K562 (cell line): ENCODE results near the gene GFM2. TPM values are rescaled to one million over a fixed set of nuclear protein-coding genes. Genes with fewer than 3 reads are reported as not detected.

ENCODE experiments used
- ATAC-seq: fragments of 200-7000 bp; cut with Tn5 transposase; 3 replicates; pipeline ENCODE4 v1.9.1; 2020; ENCODE audit warnings: moderate library complexity
- BruUV-seq: library from RNA; stranded (reverse); fragments of 400-500 nt; replicated peaks from 2 replicates; lab custom pipeline; 2021; lab: Mats Ljungman, UMichigan
- CTCF ChIA-PET: fragments of 300-600 bp; formaldehyde crosslinking; extraction: SDS; loops from one replicate; lab custom pipeline; 2021; ENCODE audit warnings: low intra/inter-chr PET ratio; lab: Yijun Ruan, JAX
- POLR2A ChIA-PET: fragments of 300-600, 350-650 bp; sonication (Branson Sonifier 250); formaldehyde crosslinking; extraction: SDS; loops from one replicate; lab custom pipeline; 2021; ENCODE audit warnings: antibody characterized with exemption, inconsistent platforms; lab: Yijun Ruan, JAX
- DNase-seq, 4 experiments: peaks; one replicate each; pipeline versions ENCODE4 v3.0.0 to v3.0.0-alpha.2; 2011 to 2018; ENCODE audit warnings: low spot score in 3 of 4, mixed read lengths in 3 of 4; ENCODE audit errors: extremely low read depth in 1 of 4
- FAIRE-seq: peaks from 2 replicates; lab custom pipeline; 2011; peaks lifted over from hg19 to GRCh38; lab: Jason Lieb, UNC
- H2AFZ ChIP-seq: 2 replicates; pipeline ENCODE4 v1.6.0; 2011; ENCODE audit warnings: low read depth, low read length, control low read depth, inconsistent platforms
- H3K27ac ChIP-seq: fragments of 200-600 bp; 3 replicates; pipeline ENCODE4 v1.8.0; 2011; ENCODE audit warnings: low read depth, mild to moderate bottlenecking, control low read depth, inconsistent platforms, low read length, moderate library complexity, mixed read lengths; ENCODE audit errors: extremely low read depth
- H3K27me3 ChIP-seq, 2 experiments: fragments of 300-600 bp in 1 of 2; 2 replicates in 1 of 2; 3 replicates in 1 of 2; pipeline versions ENCODE4 v1.6.0 to v1.8.0; 2011; ENCODE audit warnings: inconsistent platforms in 2 of 2, low read length in 2 of 2, mild to moderate bottlenecking in 1 of 2, mixed read lengths in 1 of 2, moderate library complexity in 1 of 2; ENCODE audit not compliant: control insufficient read depth in 2 of 2, insufficient read depth in 2 of 2
- H3K36me3 ChIP-seq: fragments of 300-600 bp; 3 replicates; pipeline ENCODE4 v1.8.0; 2011; ENCODE audit warnings: mild to moderate bottlenecking, low read length, inconsistent platforms; ENCODE audit not compliant: control insufficient read depth, insufficient read depth
- H3K4me1 ChIP-seq, 2 experiments: fragments of 200-600 bp in 1 of 2; replicated peaks in 1 of 2; 2 replicates in 1 of 2; 3 replicates in 1 of 2; pipeline versions ENCODE4 v1.5.1 to v1.8.0; 2011; ENCODE audit warnings: inconsistent platforms in 2 of 2, low read length in 2 of 2, mild to moderate bottlenecking in 1 of 2, mixed read lengths in 1 of 2, moderate library complexity in 1 of 2; ENCODE audit not compliant: control insufficient read depth in 2 of 2, insufficient read depth in 2 of 2
- H3K4me2 ChIP-seq: 2 replicates; pipeline ENCODE4 v1.6.1; 2011; ENCODE audit warnings: low read length, control low read depth, inconsistent platforms, mixed read lengths; ENCODE audit not compliant: insufficient read depth
- H3K4me3 ChIP-seq: fragments of 200-600 bp; sonication (generic), shearing (Covaris generic); 2 replicates; pipeline ENCODE4 v1.5.1; 2016; ENCODE audit warnings: control low read depth, inconsistent platforms
- H3K79me2 ChIP-seq: fragments of 200-600 bp; 3 replicates; pipeline ENCODE4 v1.8.0; 2011; ENCODE audit warnings: low read length, inconsistent platforms; ENCODE audit not compliant: control insufficient read depth, insufficient read depth
- H3K9ac ChIP-seq, 2 experiments: 2 replicates each; pipeline versions ENCODE4 v1.6.0 to v1.6.1; 2011; ENCODE audit warnings: low read depth in 2 of 2, low read length in 2 of 2, control low read depth in 1 of 2, inconsistent platforms in 1 of 2, mild to moderate bottlenecking in 1 of 2, mixed read lengths in 1 of 2; ENCODE audit not compliant: insufficient read depth in 1 of 2
- H3K9me1 ChIP-seq: one replicate; pipeline ENCODE4 v1.6.0; 2011; ENCODE audit warnings: inconsistent platforms, mild to moderate bottlenecking, low read length, moderate library complexity; ENCODE audit not compliant: control insufficient read depth, insufficient read depth
- H3K9me3 ChIP-seq: replicated peaks from 2 replicates; pipeline ENCODE4 v1.5.1; 2011; ENCODE audit warnings: low read depth, low read length, inconsistent platforms; ENCODE audit not compliant: control insufficient read depth, insufficient read depth
- H4K20me1 ChIP-seq: replicated peaks from 2 replicates; pipeline ENCODE4 v1.6.1; 2011; ENCODE audit warnings: low read length, inconsistent platforms, mixed read lengths; ENCODE audit not compliant: control insufficient read depth, insufficient read depth
- CREBBP ChIP-seq: IDR thresholded peaks from one replicate; pipeline ENCODE4 v1.6.1; 2012; ENCODE audit warnings: low read depth, mild to moderate bottlenecking, control low read depth, inconsistent platforms, low read length
- HDAC3 ChIP-seq: fragments of 450-650 bp; IDR thresholded peaks from 2 replicates; pipeline ENCODE4 v1.6.1; 2018; ENCODE audit warnings: borderline replicate concordance, mild to moderate bottlenecking, moderate library complexity; ENCODE audit not compliant: partially characterized antibody
- HMG20B ChIP-seq: fragments of 250-450 bp; sonication (Bioruptor Pico); IDR thresholded peaks from 2 replicates; pipeline ENCODE4 v1.5.0; 2021; ENCODE audit warnings: mild to moderate bottlenecking
- HMGXB4 ChIP-seq: sonication (generic); formaldehyde crosslinking; IDR thresholded peaks from 2 replicates; pipeline ENCODE4 v1.8.1; 2023; ENCODE audit warnings: mild to moderate bottlenecking, missing genetic modification reagents
- HSF4 ChIP-seq: fragments of 250-450 bp; sonication (Bioruptor Pico); IDR thresholded peaks from 2 replicates; pipeline ENCODE4 v2.1.2; 2022; ENCODE audit warnings: mild to moderate bottlenecking, moderate library complexity, borderline replicate concordance
- JUN ChIP-seq, 2 experiments: sonication (generic) in 1 of 2; formaldehyde crosslinking in 1 of 2; IDR thresholded peaks; 2 replicates each; pipeline versions ENCODE4 v1.6.1 to v1.8.0; 2012 to 2022; ENCODE audit warnings: borderline replicate concordance in 2 of 2, mild to moderate bottlenecking in 2 of 2, improper control_type of control experiment in 1 of 2, low read depth in 1 of 2, low read length in 1 of 2, missing genetic modification reagents in 1 of 2
- NR0B1 ChIP-seq: fragments of 450-650 bp; IDR thresholded peaks from one replicate; pipeline ENCODE4 v1.6.1; 2018; ENCODE audit warnings: mild to moderate bottlenecking, moderate library complexity; ENCODE audit not compliant: partially characterized antibody
- POU5F1 ChIP-seq: fragments of 150-350 bp; IDR thresholded peaks from 2 replicates; pipeline ENCODE4 v1.6.1; 2014; ENCODE audit warnings: borderline replicate concordance, low read length, low read depth, mild to moderate bottlenecking; ENCODE audit not compliant: partially characterized antibody
- RNF219 ChIP-seq: fragments of 250-450 bp; sonication (Bioruptor Pico); IDR thresholded peaks from 2 replicates; pipeline ENCODE4 v1.5.0; 2022; ENCODE audit warnings: mild to moderate bottlenecking
- SETDB1 ChIP-seq: IDR thresholded peaks from one replicate; pipeline ENCODE4 v1.6.1; 2012; ENCODE audit warnings: low read length, control low read depth, inconsistent platforms
- SP1 ChIP-seq: sonication (generic); formaldehyde crosslinking; IDR thresholded peaks from 2 replicates; pipeline ENCODE4 v1.8.1; 2022; ENCODE audit warnings: mild to moderate bottlenecking, missing genetic modification reagents
- ZNF280B ChIP-seq: fragments of 250-450 bp; sonication (Bioruptor Pico); IDR thresholded peaks from 2 replicates; pipeline ENCODE4 v1.5.1; 2021; ENCODE audit warnings: mild to moderate bottlenecking
- WGBS: fragments of 100-300 bp; shearing (Covaris generic); methylation state at CpG from one replicate; pipeline ENCODE4 v1.1.6; 2016; ENCODE audit warnings: low coverage, mixed read lengths; ENCODE audit not compliant: insufficient coverage; ENCODE audit errors: missing lambda C conversion rate; 5-methylcytosine and 5-hydroxymethylcytosine counted together
- in situ Hi-C: fragments of 300-500 bp; cut with MboI; formaldehyde crosslinking; loops from 4 replicates; pipeline ENCODE4 v1.15.0; 2018; ENCODE audit warnings: inconsistent platforms, mixed read lengths
- intact Hi-C: fragments of 100-400 bp; cut with micrococcal nuclease; formaldehyde crosslinking; loops from 2 replicates; pipeline ENCODE4 v1.14.2; 2022
- polyA plus RNA-seq, 8 experiments: library from polyadenylated mRNA; depleted of rRNA in 4 of 8; stranded (reverse) in 5 of 8; unstranded in 3 of 8; fragments of >200 nt; fragmentation: Nextera tagmentation in 2 of 8; fragmentation: Illumina TruSeq in 1 of 8; extraction: Ambion mirVana in 2 of 8; extraction: Trizol in 1 of 8; gene quantifications; 2 replicates each; pipeline versions ENCODE4 v1.2.1 to v1.2.3, GENCODE V29; 2011 to 2014; ENCODE audit warnings: inconsistent platforms in 1 of 8, missing spikeins in 1 of 8
- total RNA-seq, 7 experiments: library from RNA; depleted of rRNA in 6 of 7; stranded (reverse); fragments of >200 nt in 6 of 7; fragmentation: Illumina TruSeq in 2 of 7; extraction: Trizol in 2 of 7; gene quantifications; 2 replicates each; pipeline versions ENCODE4 v1.2.1 to v1.2.3, GENCODE V29; 2011 to 2021; ENCODE audit warnings: low replicate concordance in 1 of 7

The GFM2 gene
- total and polyA plus RNA-seq, 9 of the 15 experiments (the other 6 are each of a cell fraction or from before 2014, with no cell fraction given): 32.8 to 78.2 (median 52.5) TPM

GRCh38 chr5:74684900-74685851 lies 81.7 kb downstream of the GFM2 start, which contains the start of gene HEXB:
HEXB (plus strand) TSS chr5:74685233; CDS start chr5:74685261, 28 bp downstream.
- peak; percentile 48 for FAIRE-seq
- H3K4me1 ChIP-seq: peaks cover 19 to 23% of the 10 kb centered on the region in 2 experiments
- in situ Hi-C loops: no loop called here
- no peaks in the 10 kb centered on the region for H3K9me1 ChIP-seq
- peak; percentile 91 to 93 (median 92) for DNase-seq
- H3K4me2 ChIP-seq: peak within 1 kb of the TSS; percentile 97
- ChIA-PET CTCF (interaction anchor here (0.7 kb wide), 1 partner anchor 51 kb away, joined by 3 read pairs; no protein-coding TSS in a partner anchor), POLR2A (interaction anchor here (0.5 to 1.2 kb wide), 4 partner anchors 11 to 210 kb away, joined by 3 to 4 read pairs (median 4); no protein-coding TSS in a partner anchor)
- no peaks in the 10 kb centered on the region for H3K27me3 ChIP-seq
- peak within 1 kb of the TSS; percentile 88 to 99 for H3K9ac ChIP-seq
- H3K4me3 ChIP-seq: peak within 1 kb of the TSS; percentile 95
- BruUV-seq: no TSS peak
- H3K79me2 ChIP-seq: peaks cover 28% of the 10 kb centered on the region
- H3K27ac ChIP-seq: peak within 1 kb of the TSS; percentile 90
- H4K20me1 ChIP-seq: peaks cover 7% of the 10 kb centered on the region; the same call in 1 of the 2 replicates
- peak; percentile 97 for ATAC-seq
- WGBS: under 1% methylated on average over 49 of the region's 78 CpGs
- intact Hi-C loops: loop anchor here (10.0 kb wide), 1 partner anchor 550 kb away; the partner anchor contains the start of gene ANKRD31
- peaks cover 31% of the 10 kb centered on the region for H3K36me3 ChIP-seq
- no peaks in the 10 kb centered on the region for H3K9me3 ChIP-seq
- H2AFZ ChIP-seq: peak within 1 kb of the TSS; percentile 95
- no peak for TF ChIP-seq ZNF280B (CRISPR knock-in tag)
- no peak for TF ChIP-seq HMG20B (CRISPR knock-in tag)
- no peak for TF ChIP-seq SETDB1
- no peak for TF ChIP-seq HMGXB4
- TF ChIP-seq POU5F1: no peak
- peak; percentile 55; the same call in 1 of the 2 replicates for TF ChIP-seq SP1 (CRISPR knock-in tag)
- no peak for TF ChIP-seq RNF219 (CRISPR knock-in tag)
- TF ChIP-seq HDAC3: no peak
- no peak for TF ChIP-seq HSF4 (CRISPR knock-in tag)
- TF ChIP-seq CREBBP: no peak
- TF ChIP-seq JUN (IDR thresholded peaks at IDR 0.05; ENCODE audit: borderline replicate concordance, low read depth, low read length): peak; percentile 83
- no peak; the same call in 1 of the 2 replicates for TF ChIP-seq JUN (CRISPR knock-in tag; IDR thresholded peaks at IDR 0.05; ENCODE audit: borderline replicate concordance)
- no peak for TF ChIP-seq NR0B1
